HepG2 (cell line): Measurements from ENCODE around the gene ME2. TPM values are rescaled to one million over a fixed set of nuclear protein-coding genes. Genes with fewer than 3 reads are reported as not detected.
A peak's percentile ranks its signal among the peaks of the same experiment; 100 is the strongest.

Experiments used
- ELF3 ChIP-seq: IDR thresholded peaks from 2 replicates; pipeline ENCODE4 v1.6.1; 2016; ENCODE audit warnings: missing genetic modification reagents, missing compliant biosample characterization
- HHEX ChIP-seq: IDR thresholded peaks from 2 replicates; pipeline ENCODE4 v1.6.1; 2016; ENCODE audit warnings: control low read depth
- HIVEP1 ChIP-seq: sonication (generic); formaldehyde crosslinking; IDR thresholded peaks from 2 replicates; pipeline ENCODE4 v1.4.0; 2020; ENCODE audit warnings: mild to moderate bottlenecking, missing genetic modification reagents
- IKZF4 ChIP-seq: sonication (generic); formaldehyde crosslinking; IDR thresholded peaks from 2 replicates; pipeline ENCODE4 v1.5.1; 2020; ENCODE audit warnings: borderline replicate concordance, mild to moderate bottlenecking, low read depth, missing genetic modification reagents; ENCODE audit errors: not compliant biosample characterization
- KMT2B ChIP-seq: IDR thresholded peaks from 2 replicates; pipeline ENCODE4 v1.6.1; 2016; ENCODE audit warnings: missing genetic modification reagents, missing compliant biosample characterization
- POLR2AphosphoS2 ChIP-seq: IDR thresholded peaks from 2 replicates; pipeline ENCODE4 v1.6.1; 2011; ENCODE audit warnings: low read depth, low read length, improper control_type of control experiment
- SAFB2 ChIP-seq: sonication (generic); formaldehyde crosslinking; IDR thresholded peaks from 2 replicates; pipeline ENCODE4 v1.5.1; 2020; ENCODE audit warnings: missing genetic modification reagents, low read depth, mild to moderate bottlenecking, borderline replicate concordance
- SALL1 ChIP-seq: sonication (generic); formaldehyde crosslinking; IDR thresholded peaks from 2 replicates; pipeline ENCODE4 v1.8.0; 2022; ENCODE audit warnings: mild to moderate bottlenecking, missing genetic modification reagents
- SRY ChIP-seq: sonication (generic); formaldehyde crosslinking; IDR thresholded peaks from 2 replicates; pipeline ENCODE4 v1.8.0; 2022; ENCODE audit warnings: mild to moderate bottlenecking, missing genetic modification reagents
- YEATS4 ChIP-seq: sonication (generic); formaldehyde crosslinking; IDR thresholded peaks from 2 replicates; pipeline ENCODE4 v1.4.0; 2020; ENCODE audit warnings: missing genetic modification reagents, borderline replicate concordance
- ZNF225 ChIP-seq: sonication (generic); formaldehyde crosslinking; IDR thresholded peaks from 2 replicates; pipeline ENCODE4 v1.4.0; 2020; ENCODE audit warnings: mild to moderate bottlenecking, missing genetic modification reagents
- ZNF619 ChIP-seq: sonication (generic); formaldehyde crosslinking; IDR thresholded peaks from 2 replicates; pipeline ENCODE4 v1.4.0; 2020; ENCODE audit warnings: mild to moderate bottlenecking, missing genetic modification reagents
- ZNF709 ChIP-seq: sonication (generic); formaldehyde crosslinking; IDR thresholded peaks from 2 replicates; pipeline ENCODE4 v1.5.0; 2020; ENCODE audit warnings: mild to moderate bottlenecking, missing genetic modification reagents
- ZNF761 ChIP-seq: sonication (generic); formaldehyde crosslinking; conservative IDR thresholded peaks from 2 replicates; pipeline ENCODE4 v1.4.0; 2020; ENCODE audit warnings: mild to moderate bottlenecking, missing genetic modification reagents
- ZNF850 ChIP-seq: sonication (generic); formaldehyde crosslinking; conservative IDR thresholded peaks from 2 replicates; pipeline ENCODE4 v1.9.0; 2021; ENCODE audit warnings: mild to moderate bottlenecking, missing genetic modification reagents
- ZSCAN9 ChIP-seq: IDR thresholded peaks from 2 replicates; pipeline ENCODE4 v1.6.1; 2016; ENCODE audit warnings: borderline replicate concordance
- polyA plus RNA-seq, 8 experiments: library from polyadenylated mRNA; depleted of rRNA in 3 of 8; stranded (reverse) in 7 of 8; unstranded in 1 of 8; fragments of >200 nt; fragmentation: Illumina TruSeq in 4 of 8; extraction: Trizol in 4 of 8; gene quantifications; 2 replicates each; pipeline versions ENCODE4 v1.2.1 to v1.2.3, GENCODE V29; 2011 to 2016; ENCODE audit warnings: low read depth in 4 of 8, missing spikeins in 1 of 8, mixed read lengths in 1 of 8; ENCODE audit not compliant: insufficient read depth in 1 of 8
- total RNA-seq, 5 experiments: library from RNA; depleted of rRNA; stranded (reverse); fragments of >200 nt; fragmentation: Illumina TruSeq; extraction: Trizol; gene quantifications; 2 replicates each; pipeline ENCODE4 v1.2.3, GENCODE V29; 2016; ENCODE audit warnings: low read depth in 1 of 5
- TF ChIP-seq, protein P1 (sequence below): sonication (generic); formaldehyde crosslinking; IDR thresholded peaks from 2 replicates; pipeline ENCODE4 v1.4.0; 2020; ENCODE audit warnings: mild to moderate bottlenecking, missing genetic modification reagents
- TF ChIP-seq, protein P2 (sequence below): IDR thresholded peaks from 2 replicates; pipeline ENCODE4 v1.4.0; 2020; ENCODE audit warnings: mild to moderate bottlenecking, missing genetic modification reagents
- TF ChIP-seq, protein P3 (sequence below): sonication (generic); formaldehyde crosslinking; IDR thresholded peaks from 2 replicates; pipeline ENCODE4 v1.4.0; 2020; ENCODE audit warnings: missing genetic modification reagents

ME2 gene
- total and polyA plus RNA-seq, 2 of the 13 experiments (the other 11 are each of a cell fraction or from before 2014, with no cell fraction given) = 17.3 to 20.6 TPM

DNA sequence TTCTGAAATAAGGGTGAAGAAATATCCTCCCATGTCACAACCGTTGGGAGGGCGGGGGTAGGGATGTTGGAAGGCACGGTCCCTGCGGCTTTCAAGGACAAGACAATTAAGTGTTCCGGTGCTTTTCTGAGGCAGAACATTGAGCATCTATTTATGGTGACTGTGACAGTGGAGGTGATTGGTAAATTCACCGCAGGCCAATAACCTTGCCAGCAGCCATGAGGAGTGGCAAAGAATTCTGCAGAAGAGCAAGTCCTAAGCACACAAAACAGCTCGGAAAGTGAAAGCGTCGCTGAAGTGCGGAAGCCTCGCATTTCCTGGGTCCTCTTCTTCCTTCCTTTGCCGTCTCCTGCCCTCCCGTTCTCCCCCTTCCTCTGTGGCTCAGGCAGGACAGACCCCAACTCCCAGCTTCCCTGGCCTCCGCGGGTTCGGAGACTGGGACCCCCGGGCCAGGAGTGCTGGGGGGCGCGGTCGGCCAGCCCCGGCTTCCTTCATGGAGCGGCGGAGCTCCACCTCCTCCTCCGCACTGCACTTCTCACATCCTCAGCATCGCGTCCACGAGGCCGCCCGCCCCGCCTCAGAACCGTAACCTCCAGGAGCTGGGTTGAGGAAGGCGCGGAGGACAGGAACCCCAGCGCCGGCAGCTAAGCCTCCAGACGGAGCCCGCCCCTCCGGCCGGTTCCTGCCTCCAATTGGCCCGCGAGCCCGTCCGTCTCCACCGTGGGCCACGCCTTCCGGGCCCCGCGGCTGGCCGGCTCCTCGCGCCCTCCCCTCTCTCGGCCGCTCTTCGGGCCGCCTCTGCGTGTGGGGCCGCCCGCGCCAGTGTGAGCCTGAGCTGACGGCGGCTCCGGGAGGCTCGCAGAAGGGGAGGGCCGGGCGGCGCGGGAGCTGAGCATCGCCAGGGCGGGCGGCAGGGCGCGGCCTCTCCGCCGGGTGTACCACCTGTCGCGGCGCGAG lies at the start of gene ME2 (continued):
- peak; percentile 63 for TF ChIP-seq YEATS4 (CRISPR knock-in tag)
- TF ChIP-seq SRY (CRISPR knock-in tag) = peak; percentile 19; the same call in 1 of the 2 replicates
- TF ChIP-seq ZNF709 (CRISPR knock-in tag) = peak; percentile 82
- TF ChIP-seq SAFB2 (CRISPR knock-in tag) = no peak
- TF ChIP-seq POLR2AphosphoS2 = no peak
- TF ChIP-seq, protein P1, sequence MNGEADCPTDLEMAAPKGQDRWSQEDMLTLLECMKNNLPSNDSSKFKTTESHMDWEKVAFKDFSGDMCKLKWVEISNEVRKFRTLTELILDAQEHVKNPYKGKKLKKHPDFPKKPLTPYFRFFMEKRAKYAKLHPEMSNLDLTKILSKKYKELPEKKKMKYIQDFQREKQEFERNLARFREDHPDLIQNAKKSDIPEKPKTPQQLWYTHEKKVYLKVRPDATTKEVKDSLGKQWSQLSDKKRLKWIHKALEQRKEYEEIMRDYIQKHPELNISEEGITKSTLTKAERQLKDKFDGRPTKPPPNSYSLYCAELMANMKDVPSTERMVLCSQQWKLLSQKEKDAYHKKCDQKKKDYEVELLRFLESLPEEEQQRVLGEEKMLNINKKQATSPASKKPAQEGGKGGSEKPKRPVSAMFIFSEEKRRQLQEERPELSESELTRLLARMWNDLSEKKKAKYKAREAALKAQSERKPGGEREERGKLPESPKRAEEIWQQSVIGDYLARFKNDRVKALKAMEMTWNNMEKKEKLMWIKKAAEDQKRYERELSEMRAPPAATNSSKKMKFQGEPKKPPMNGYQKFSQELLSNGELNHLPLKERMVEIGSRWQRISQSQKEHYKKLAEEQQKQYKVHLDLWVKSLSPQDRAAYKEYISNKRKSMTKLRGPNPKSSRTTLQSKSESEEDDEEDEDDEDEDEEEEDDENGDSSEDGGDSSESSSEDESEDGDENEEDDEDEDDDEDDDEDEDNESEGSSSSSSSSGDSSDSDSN (CRISPR knock-in tag) = peak; percentile 94
- TF ChIP-seq, protein P2, sequence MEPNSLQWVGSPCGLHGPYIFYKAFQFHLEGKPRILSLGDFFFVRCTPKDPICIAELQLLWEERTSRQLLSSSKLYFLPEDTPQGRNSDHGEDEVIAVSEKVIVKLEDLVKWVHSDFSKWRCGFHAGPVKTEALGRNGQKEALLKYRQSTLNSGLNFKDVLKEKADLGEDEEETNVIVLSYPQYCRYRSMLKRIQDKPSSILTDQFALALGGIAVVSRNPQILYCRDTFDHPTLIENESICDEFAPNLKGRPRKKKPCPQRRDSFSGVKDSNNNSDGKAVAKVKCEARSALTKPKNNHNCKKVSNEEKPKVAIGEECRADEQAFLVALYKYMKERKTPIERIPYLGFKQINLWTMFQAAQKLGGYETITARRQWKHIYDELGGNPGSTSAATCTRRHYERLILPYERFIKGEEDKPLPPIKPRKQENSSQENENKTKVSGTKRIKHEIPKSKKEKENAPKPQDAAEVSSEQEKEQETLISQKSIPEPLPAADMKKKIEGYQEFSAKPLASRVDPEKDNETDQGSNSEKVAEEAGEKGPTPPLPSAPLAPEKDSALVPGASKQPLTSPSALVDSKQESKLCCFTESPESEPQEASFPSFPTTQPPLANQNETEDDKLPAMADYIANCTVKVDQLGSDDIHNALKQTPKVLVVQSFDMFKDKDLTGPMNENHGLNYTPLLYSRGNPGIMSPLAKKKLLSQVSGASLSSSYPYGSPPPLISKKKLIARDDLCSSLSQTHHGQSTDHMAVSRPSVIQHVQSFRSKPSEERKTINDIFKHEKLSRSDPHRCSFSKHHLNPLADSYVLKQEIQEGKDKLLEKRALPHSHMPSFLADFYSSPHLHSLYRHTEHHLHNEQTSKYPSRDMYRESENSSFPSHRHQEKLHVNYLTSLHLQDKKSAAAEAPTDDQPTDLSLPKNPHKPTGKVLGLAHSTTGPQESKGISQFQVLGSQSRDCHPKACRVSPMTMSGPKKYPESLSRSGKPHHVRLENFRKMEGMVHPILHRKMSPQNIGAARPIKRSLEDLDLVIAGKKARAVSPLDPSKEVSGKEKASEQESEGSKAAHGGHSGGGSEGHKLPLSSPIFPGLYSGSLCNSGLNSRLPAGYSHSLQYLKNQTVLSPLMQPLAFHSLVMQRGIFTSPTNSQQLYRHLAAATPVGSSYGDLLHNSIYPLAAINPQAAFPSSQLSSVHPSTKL (CRISPR knock-in tag) = peak; percentile 55
- peak; percentile 34 for TF ChIP-seq SALL1
- TF ChIP-seq ZNF619 (CRISPR knock-in tag) = 0 out of 2 replicates have a peak, but pooled peaks have one; percentile 74
- no peak for TF ChIP-seq HHEX
- TF ChIP-seq, protein P3, sequence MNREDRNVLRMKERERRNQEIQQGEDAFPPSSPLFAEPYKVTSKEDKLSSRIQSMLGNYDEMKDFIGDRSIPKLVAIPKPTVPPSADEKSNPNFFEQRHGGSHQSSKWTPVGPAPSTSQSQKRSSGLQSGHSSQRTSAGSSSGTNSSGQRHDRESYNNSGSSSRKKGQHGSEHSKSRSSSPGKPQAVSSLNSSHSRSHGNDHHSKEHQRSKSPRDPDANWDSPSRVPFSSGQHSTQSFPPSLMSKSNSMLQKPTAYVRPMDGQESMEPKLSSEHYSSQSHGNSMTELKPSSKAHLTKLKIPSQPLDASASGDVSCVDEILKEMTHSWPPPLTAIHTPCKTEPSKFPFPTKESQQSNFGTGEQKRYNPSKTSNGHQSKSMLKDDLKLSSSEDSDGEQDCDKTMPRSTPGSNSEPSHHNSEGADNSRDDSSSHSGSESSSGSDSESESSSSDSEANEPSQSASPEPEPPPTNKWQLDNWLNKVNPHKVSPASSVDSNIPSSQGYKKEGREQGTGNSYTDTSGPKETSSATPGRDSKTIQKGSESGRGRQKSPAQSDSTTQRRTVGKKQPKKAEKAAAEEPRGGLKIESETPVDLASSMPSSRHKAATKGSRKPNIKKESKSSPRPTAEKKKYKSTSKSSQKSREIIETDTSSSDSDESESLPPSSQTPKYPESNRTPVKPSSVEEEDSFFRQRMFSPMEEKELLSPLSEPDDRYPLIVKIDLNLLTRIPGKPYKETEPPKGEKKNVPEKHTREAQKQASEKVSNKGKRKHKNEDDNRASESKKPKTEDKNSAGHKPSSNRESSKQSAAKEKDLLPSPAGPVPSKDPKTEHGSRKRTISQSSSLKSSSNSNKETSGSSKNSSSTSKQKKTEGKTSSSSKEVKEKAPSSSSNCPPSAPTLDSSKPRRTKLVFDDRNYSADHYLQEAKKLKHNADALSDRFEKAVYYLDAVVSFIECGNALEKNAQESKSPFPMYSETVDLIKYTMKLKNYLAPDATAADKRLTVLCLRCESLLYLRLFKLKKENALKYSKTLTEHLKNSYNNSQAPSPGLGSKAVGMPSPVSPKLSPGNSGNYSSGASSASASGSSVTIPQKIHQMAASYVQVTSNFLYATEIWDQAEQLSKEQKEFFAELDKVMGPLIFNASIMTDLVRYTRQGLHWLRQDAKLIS (CRISPR knock-in tag) = no peak
- 0 out of 2 replicates have a peak, but pooled peaks have one; percentile 34 for TF ChIP-seq KMT2B (CRISPR knock-in tag)
- TF ChIP-seq ZNF225 = 0 out of 2 replicates have a peak, but pooled peaks have one; percentile 32
- peak; percentile 57 for TF ChIP-seq IKZF4
- TF ChIP-seq HIVEP1 (CRISPR knock-in tag) = 0 out of 2 replicates have a peak, but pooled peaks have one; percentile 22
- TF ChIP-seq ZSCAN9 (CRISPR knock-in tag) = peak; percentile 60; the same call in 1 of the 2 replicates
- TF ChIP-seq ZNF850 (CRISPR knock-in tag) = 0 out of 2 replicates have a peak, but pooled peaks have one; percentile 72
- TF ChIP-seq ZNF761 (CRISPR knock-in tag) = peak; percentile 64; the same call in 1 of the 2 replicates
- TF ChIP-seq ELF3 (CRISPR knock-in tag) = peak; percentile 29; the same call in 1 of the 2 replicates
